Pulmonary artery endothelial cell (primary cell): ENCODE results near the gene TANC1. TPM values are rescaled to one million over a fixed set of nuclear protein-coding genes. Genes with fewer than 3 reads are reported as not detected.

Experiments used
- DNase-seq: peaks from one replicate; pipeline ENCODE4 v3.0.0-alpha.2; 2011; ENCODE audit warnings: low read depth, low spot score
- total RNA-seq: library from RNA; depleted of rRNA; stranded (reverse); fragments of >200 nt; gene quantifications from 2 replicates; pipeline ENCODE4 v1.2.3, GENCODE V29; 2014

TANC1 gene
- total RNA-seq, 1 donor from 2014 or later: 55.0 TPM

DNA sequence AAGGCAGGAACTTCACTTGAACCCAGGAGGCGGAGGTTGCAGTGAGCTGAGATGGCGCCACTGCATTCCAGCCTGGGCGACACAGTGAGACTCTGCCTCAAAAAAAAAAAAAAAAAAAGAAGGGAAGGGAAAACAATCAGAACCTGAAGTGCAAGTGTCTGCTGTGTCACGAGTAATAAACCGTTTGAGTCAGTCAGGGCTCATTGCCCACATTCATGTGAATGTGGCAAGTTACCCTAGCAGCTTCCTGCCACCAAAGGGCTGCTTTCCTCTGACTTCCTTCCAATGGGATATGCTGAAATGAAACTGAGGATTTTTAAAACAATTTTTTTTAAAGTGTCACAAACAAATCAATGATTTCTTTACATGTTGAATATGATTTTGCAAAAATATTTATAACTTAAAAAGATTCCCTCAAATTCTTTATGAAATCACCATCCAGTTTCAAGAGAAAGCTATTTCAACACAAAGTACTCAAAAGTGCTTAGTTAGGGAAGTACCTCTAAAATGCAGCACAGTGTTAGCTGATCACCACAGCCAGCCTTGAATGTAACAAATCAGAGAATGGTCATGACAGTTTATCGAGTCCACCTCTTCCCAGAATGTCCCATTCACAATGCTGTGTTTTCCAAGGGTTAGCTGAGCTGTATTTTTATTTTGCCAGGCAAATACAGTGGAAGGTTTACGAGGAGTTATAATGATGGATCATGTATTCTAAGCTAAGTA is 281.7 kb downstream of the TANC1 start:
- DNase-seq: peak; percentile 75

DNA sequence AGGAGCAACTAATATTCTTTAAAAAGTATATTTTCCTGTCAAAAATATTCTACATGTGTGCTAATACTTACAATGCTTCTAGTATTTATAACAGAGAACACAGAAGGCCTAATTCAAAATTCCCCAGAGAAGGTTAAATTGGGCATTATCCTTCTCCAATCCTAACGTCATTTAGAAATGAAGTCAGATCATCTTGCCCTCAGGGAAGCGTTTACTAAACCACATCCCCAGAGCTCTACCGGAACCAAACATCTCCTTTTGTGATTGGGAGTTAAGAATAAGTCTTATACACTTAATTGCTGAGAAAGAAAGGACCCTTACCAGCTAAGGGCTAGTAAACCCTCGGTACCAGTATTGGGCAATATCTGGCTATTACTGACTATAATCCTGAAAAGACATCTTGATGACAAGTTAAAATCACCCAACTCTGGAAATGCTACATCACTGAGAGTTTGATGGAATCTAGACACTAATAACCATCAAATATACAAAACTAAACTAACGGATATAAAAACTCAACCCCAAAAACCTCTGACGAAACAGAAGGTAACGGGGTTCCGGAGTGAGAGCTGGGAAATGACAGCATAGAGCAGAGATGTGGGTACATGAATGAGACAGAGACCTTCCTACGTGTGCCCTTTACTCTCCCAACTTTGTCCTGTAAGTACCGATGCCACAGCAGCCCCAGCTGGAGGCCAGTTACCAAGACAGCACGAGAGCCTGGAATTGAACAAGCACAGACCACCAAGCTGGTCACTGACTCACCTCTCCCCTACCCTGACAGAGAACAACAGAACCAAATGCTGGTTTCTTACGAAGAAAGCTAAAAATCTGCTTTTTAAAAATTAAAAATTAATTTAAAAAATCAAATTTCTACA is 283.1 kb downstream of the TANC1 start:
- DNase-seq: no peak

DNA sequence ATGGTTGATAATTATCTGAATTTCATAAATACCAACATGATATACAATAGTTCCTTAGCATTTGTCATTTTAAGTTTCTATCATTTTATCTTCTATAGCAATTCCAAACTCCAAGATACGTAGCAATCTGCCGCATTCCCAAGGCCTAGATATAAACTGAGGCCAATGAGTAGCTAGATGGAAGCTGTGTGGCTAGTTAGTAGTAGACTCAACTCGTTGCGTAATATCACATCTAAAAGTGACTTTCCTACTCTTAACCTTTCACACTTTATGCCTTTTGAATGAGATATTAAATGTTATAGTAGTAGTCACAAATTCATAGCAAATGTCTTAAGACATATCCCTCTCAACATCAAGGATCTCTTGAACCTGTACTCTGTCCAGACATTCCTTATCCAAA is 284.5 kb downstream of the TANC1 start:
- DNase-seq: no peak

DNA sequence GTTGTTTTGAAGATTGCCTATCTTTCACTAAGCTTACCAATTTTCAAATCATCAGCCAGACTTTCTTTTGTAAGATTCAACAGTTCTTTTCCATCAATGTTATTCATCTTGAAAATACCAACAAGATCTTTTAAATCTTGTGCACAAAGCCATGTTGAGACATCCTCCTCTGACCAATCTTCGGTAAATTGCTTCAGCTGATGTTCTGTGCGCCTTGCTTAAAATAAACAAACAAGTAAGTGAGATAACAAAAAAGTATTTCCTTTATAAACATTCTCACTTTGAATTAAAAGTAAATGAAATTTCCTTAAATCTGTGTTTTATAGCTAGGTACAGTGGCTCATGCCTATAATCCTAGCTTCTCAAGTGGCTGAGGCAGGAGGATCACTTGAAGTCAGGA is 287.7 kb downstream of the TANC1 start:
- DNase-seq: no peak

DNA sequence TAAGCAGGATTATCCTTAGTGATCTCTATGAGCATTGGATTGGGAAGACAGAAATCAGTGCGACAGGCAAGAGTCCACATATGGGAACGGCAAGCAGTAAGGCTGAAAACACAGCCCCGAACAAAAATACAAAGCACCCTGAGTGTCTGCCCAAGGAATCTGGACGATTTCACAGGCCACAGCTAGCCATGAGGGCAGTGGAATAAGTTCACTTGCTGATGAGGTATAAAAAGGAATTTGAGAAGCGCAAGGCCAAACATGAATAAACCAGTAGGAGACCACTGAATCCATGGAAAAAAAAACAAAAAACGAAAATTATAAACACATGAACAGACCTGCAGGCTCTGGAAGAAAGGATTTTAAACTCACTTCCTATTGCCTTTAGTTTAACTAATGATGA is 293.8 kb downstream of the TANC1 start:
- DNase-seq: no peak

DNA sequence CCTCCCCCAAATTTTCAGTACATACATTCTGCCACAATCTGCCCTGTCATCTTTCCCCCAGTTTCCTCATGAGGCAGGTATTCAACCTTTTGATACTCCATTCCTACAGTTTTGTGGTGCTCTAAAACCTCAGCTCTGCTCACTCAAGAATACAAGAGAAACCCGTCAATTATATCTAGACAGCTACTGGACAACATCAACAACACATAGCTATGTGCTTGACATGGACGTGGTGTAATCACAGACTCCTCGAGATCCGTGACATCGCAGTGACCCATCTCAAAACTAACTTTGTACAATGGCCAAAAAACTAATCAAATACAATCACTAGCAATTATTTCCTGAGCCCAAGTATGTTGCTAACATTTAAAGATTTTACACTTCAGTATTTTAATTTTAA is 294.5 kb downstream of the TANC1 start:
- DNase-seq: no peak

DNA sequence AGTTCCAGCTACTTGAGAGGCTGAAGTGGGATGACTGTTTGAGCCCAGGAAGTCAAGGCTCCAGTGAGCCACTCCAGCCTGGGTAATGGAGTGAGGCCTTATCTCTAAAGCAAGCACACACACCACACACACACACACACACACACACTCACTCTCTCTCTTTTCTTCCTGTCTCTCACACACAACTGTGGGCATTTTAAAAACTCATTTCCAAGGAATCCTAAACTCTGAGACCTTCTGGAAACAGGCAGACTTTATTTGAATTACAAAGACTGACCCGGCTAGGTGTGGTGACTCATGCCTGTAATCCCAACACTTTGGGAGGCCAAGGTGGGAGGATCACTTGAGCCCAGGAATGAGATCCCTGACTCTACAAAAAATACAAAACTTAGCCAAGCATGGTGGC is 296.7 kb downstream of the TANC1 start:
- no peak for DNase-seq

DNA sequence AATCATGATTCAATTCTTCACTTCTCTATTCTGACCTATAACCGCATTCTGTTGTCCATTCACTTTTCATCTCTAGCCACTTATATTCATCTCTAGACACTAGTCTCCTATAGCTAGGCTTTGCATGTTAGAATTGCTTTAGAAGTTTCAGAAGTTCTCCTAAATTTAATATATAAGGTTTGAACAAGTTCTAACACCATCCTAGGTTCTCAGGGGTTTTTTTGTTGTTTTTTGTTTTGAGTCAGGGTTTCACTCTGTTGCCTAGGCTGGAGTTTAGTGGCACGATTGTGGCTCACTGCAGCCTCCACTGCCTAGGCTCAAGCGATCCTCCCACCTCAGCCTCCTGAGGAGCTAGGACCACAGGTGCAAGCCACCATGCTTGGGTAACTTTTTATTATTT is 298.1 kb downstream of the TANC1 start:
- no peak for DNase-seq

DNA sequence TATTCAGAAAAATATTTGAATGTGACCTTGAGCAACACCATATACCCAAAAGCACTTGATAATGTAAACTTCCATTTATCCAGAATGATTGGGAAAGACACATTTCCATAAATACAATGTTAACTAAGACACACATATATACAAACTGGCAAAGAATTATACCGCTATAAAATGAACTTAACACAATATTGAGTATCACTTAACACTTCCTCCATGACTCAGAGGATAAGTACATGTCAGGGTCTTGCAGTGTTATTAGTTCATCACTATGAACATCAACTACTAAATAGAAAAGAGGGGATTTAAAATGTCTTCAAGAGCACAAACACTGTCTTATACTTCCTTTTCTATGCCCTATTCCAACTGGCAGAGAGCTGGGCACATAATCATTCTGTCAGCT is 299.5 kb downstream of the TANC1 start:
- DNase-seq: no peak

DNA sequence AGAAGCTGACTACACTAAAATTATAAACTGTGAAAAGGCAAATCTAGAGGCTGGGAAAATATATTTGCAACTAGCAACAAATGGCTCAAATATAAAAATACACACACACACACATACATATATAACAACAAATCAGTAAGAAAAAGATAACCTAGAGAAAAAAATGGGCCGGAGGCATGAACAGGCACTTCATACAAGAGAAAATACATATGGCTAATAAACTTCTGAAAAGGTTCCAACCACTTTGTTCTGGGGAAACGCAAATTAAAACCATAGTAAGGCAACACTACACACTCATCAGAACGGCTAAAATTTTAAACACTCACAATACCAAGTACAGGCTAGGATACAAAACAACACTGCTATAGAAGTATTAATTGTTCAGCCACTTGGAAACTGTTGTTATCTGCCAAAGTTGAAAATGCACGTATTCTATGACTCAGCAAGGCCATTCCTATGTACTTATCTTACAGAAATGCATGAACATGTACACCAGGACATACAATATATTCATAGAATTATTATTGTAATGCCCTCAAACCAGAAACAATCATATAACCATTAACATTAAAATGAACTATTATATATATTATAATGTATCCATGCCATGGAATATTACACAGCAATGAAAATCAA is 302.4 kb downstream of the TANC1 start:
- DNase-seq: no peak

DNA sequence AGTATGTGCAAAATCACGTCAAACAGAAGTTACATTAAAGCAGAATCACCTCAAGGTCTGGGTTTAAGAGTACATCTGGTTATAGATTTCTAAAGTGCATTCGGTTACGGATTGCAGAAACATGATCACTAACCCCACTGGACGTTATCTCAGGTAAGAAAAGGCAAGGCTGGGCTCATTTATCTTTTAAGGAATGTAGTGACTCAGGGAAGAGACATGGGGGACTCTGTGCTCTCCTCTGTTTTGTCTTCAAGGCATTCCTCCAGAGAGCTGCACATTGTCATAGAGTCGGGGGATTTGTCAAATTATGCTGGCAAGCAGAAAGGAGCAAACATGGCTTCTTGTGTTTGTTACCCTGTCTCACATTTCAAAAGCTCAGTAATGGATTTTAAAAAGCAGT is 303.7 kb downstream of the TANC1 start:
- no peak for DNase-seq

DNA sequence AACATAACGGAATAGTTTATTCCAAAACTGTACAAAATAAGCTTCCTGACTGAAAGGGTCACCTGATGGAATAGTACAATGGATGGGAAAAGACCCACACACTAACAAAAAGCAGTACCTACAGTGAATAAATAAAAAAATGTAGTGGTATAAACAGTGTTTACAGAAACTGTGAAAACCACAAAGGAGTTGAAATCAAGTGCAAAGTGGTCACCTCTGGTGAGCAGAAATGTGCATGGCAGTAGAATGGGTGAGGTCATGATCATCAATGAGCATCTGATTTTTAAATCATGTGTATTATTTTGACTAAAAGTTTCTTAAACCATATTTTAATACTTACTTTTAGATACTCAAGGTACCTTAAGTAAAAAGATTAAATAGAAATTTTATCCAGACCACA is 306.7 kb downstream of the TANC1 start:
- no peak for DNase-seq

DNA sequence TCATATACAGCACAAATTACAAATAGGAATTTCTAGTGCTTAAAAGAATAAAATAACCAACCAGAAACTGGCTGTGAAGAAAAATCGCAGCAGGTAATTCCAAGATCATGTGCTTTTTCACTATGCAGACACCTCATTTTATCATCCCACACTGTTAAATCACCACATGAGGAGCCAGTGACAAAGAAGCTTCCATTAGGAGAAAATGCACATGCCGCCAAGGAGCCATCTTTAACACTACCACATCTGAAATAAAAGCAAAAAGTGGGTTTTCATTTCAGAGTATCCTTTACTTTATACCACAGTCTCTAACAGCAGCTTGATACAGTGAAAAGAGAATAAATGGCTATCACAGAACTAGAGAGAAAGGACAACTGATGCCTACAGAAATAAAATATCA is 311.3 kb downstream of the TANC1 start:
- no peak for DNase-seq

DNA sequence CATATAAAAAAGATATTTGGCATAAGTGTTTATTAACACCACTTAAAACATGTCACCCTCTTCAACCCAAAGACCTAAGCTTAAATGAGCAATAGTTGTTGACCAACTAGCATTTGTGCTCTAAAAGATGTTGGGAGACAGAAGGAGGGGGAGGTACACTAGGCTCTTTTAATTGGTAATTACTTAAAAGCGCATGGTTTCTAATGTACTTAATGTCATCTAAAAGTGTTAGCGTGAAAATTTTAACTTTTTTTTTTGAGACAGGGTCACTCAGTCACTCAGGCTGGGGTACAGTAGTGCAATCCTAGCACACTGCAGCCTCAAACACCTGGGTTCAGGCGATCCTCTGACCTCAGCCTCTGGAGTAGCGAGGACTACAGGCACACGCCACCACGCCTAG is 312.6 kb downstream of the TANC1 start:
- DNase-seq: no peak

Other genes with a start within 250 kb of the TANC1 start
- not detected in 2 replicates for gene DAPL1, start 173.3 kb upstream of the TANC1 start, total RNA-seq